Neural progenitor cell (in vitro differentiated cells): ENCODE results near the gene PIP5K1B. TPM values are rescaled to one million over a fixed set of nuclear protein-coding genes. Genes with fewer than 3 reads are reported as not detected.

ENCODE experiments used
- DNase-seq: peaks from one replicate; pipeline ENCODE4 v3.0.0-alpha.2; 2016; ENCODE audit warnings: low spot score
- H2AFZ ChIP-seq: fragments of 200-600 bp; sonication (generic); replicated peaks from 2 replicates; pipeline ENCODE4 v1.6.1; 2016; ENCODE audit warnings: antibody characterized with exemption
- H3F3A ChIP-seq: fragments of 200-600 bp; sonication (generic); 2 replicates; pipeline ENCODE4 v1.6.1; 2016; ENCODE audit warnings: antibody characterized with exemption, low read depth
- H3K27ac ChIP-seq: fragments of 200-600 bp; sonication (generic); 2 replicates; pipeline ENCODE4 v1.5.1; 2016; ENCODE audit warnings: mild to moderate bottlenecking
- H3K27me3 ChIP-seq: fragments of 200-600 bp; sonication (generic); 2 replicates; pipeline ENCODE4 v1.6.1; 2016; ENCODE audit warnings: mild to moderate bottlenecking, moderate library complexity
- H3K36me3 ChIP-seq: fragments of 200-600 bp; sonication (generic); 2 replicates; pipeline ENCODE4 v1.5.1; 2016
- H3K4me1 ChIP-seq: fragments of 200-600 bp; sonication (generic); 2 replicates; pipeline ENCODE4 v1.6.1; 2016; ENCODE audit warnings: mixed run types
- H3K4me2 ChIP-seq: fragments of 200-600 bp; sonication (generic); 2 replicates; pipeline ENCODE4 v1.6.1; 2016
- H3K4me3 ChIP-seq: fragments of 200-600 bp; sonication (generic); 2 replicates; pipeline ENCODE4 v1.5.1; 2016
- H3K79me2 ChIP-seq: fragments of 200-600 bp; sonication (generic); 2 replicates; pipeline ENCODE4 v1.6.1; 2016; ENCODE audit warnings: low read depth
- H3K9ac ChIP-seq: fragments of 200-600 bp; sonication (generic); 2 replicates; pipeline ENCODE4 v1.6.1; 2016
- H3K9me3 ChIP-seq: fragments of 200-600 bp; sonication (generic); 2 replicates; pipeline ENCODE4 v1.5.1; 2016; ENCODE audit warnings: low read depth
- H4K20me1 ChIP-seq: fragments of 200-600 bp; sonication (generic); 2 replicates; pipeline ENCODE4 v1.6.1; 2016; ENCODE audit warnings: low read depth
- H3K27ac Mint-ChIP-seq: 3 replicates; pipeline ENCODE4 v1.8.0; 2021; ENCODE audit warnings: mixed read lengths
- H3K27me3 Mint-ChIP-seq: 2 replicates; pipeline ENCODE4 v1.8.0; 2022; ENCODE audit warnings: low read depth, mild to moderate bottlenecking, inconsistent platforms, moderate library complexity, mixed read lengths; ENCODE audit not compliant: insufficient read depth
- H3K36me3 Mint-ChIP-seq: 3 replicates; pipeline ENCODE4 v1.8.0; 2021; ENCODE audit warnings: mixed read lengths
- H3K4me1 Mint-ChIP-seq: 3 replicates; pipeline ENCODE4 v1.8.0; 2021; ENCODE audit warnings: mixed read lengths
- H3K4me3 Mint-ChIP-seq: 3 replicates; pipeline ENCODE4 v1.8.0; 2021; ENCODE audit warnings: mild to moderate bottlenecking, moderate library complexity, mixed read lengths
- H3K9me3 Mint-ChIP-seq: 3 replicates; pipeline ENCODE4 v1.8.0; 2020; ENCODE audit warnings: mixed read lengths
- EZH2 ChIP-seq: fragments of 200-600 bp; sonication (generic); IDR thresholded peaks from 2 replicates; pipeline ENCODE4 v1.6.1; 2017; ENCODE audit warnings: antibody characterized with exemption, mild to moderate bottlenecking, moderate library complexity
- EZH2phosphoT487 ChIP-seq: fragments of 200-600 bp; sonication (generic); IDR thresholded peaks from 2 replicates; pipeline ENCODE4 v1.6.1; 2017; ENCODE audit warnings: antibody characterized with exemption
- total RNA-seq: library from RNA; depleted of rRNA; stranded (reverse); fragments of >200 nt; gene quantifications from 2 replicates; pipeline ENCODE4 v1.2.3, GENCODE V29; 2015; ENCODE audit warnings: low replicate concordance
- TF ChIP-seq, protein P1 (sequence below): fragments of 200-600 bp; sonication (generic); IDR thresholded peaks from 2 replicates; pipeline ENCODE4 v1.5.1; 2017; ENCODE audit warnings: antibody characterized with exemption, mild to moderate bottlenecking

The PIP5K1B gene
- total RNA-seq, 1 donor from 2014 or later: 3.2 TPM

- H3K27me3 ChIP-seq: no peaks in the 10 kb centered on the region
- H3F3A ChIP-seq: no peaks in the 10 kb centered on the region
- H3K27ac ChIP-seq: no peak overlapping the region
- H2AFZ ChIP-seq: no peak overlapping the region
- Mint-ChIP-seq H3K4me3 (no peak overlapping the region), H3K36me3 (peaks cover 9% of the 10 kb centered on the region), H3K27me3 (no peaks in the 10 kb centered on the region), H3K4me1 (no peaks in the 10 kb centered on the region), H3K27ac (no peak overlapping the region), H3K9me3 (no peaks in the 10 kb centered on the region)
- H3K4me1 ChIP-seq: no peaks in the 10 kb centered on the region
- no peaks in the 10 kb centered on the region for H3K36me3 ChIP-seq
- H3K9ac ChIP-seq: no peak overlapping the region
- DNase-seq: no peak
- H3K4me2 ChIP-seq: no peak overlapping the region
- H3K9me3 ChIP-seq: no peaks in the 10 kb centered on the region
- no peaks in the 10 kb centered on the region for H4K20me1 ChIP-seq
- TF ChIP-seq EZH2 (no peak), EZH2phosphoT487 (no peak)
- TF ChIP-seq, protein P1, sequence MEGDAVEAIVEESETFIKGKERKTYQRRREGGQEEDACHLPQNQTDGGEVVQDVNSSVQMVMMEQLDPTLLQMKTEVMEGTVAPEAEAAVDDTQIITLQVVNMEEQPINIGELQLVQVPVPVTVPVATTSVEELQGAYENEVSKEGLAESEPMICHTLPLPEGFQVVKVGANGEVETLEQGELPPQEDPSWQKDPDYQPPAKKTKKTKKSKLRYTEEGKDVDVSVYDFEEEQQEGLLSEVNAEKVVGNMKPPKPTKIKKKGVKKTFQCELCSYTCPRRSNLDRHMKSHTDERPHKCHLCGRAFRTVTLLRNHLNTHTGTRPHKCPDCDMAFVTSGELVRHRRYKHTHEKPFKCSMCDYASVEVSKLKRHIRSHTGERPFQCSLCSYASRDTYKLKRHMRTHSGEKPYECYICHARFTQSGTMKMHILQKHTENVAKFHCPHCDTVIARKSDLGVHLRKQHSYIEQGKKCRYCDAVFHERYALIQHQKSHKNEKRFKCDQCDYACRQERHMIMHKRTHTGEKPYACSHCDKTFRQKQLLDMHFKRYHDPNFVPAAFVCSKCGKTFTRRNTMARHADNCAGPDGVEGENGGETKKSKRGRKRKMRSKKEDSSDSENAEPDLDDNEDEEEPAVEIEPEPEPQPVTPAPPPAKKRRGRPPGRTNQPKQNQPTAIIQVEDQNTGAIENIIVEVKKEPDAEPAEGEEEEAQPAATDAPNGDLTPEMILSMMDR: no peak
- no peak overlapping the region for H3K4me3 ChIP-seq
- no peaks in the 10 kb centered on the region for H3K79me2 ChIP-seq
Measured at GRCh38 chr9:68970151-68970550, 265.1 kb downstream of the PIP5K1B start.

DNA sequence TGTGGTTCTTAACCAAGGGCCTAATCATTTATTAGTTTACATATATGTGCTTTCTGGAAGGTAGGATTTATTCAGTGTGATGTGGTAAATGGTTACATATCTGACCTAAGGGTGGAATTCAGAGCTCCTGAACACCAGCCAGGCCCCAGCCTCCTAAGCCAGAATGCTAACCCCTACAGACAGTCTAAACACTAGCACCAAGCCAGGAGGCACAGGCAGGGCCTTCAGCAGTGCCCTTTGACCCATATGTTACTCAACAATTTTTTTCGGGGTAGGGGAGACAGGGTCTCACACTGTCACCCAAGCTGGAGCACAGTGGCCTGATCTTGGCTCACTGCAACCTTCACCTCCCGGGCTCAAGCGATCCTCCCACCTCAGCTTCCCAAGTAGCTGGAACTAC is 268.6 kb downstream of the PIP5K1B start:
- H3K4me3 ChIP-seq: no peak overlapping the region
- no peaks in the 10 kb centered on the region for H3K79me2 ChIP-seq
- no peaks in the 10 kb centered on the region for H3K4me1 ChIP-seq
- no peak overlapping the region for H3K27ac ChIP-seq
- H3F3A ChIP-seq: no peaks in the 10 kb centered on the region
- Mint-ChIP-seq H3K36me3 (peaks cover 20% of the 10 kb centered on the region), H3K4me1 (no peaks in the 10 kb centered on the region), H3K9me3 (peaks cover 14% of the 10 kb centered on the region), H3K27me3 (no peaks in the 10 kb centered on the region), H3K4me3 (no peak overlapping the region), H3K27ac (no peak overlapping the region)
- H2AFZ ChIP-seq: no peak overlapping the region
- no peak for DNase-seq
- no peaks in the 10 kb centered on the region for H3K9me3 ChIP-seq
- H3K9ac ChIP-seq: no peak overlapping the region
- no peaks in the 10 kb centered on the region for H3K27me3 ChIP-seq
- H3K4me2 ChIP-seq: no peak overlapping the region
- no peaks in the 10 kb centered on the region for H4K20me1 ChIP-seq
- TF ChIP-seq EZH2: no peak
- no peaks in the 10 kb centered on the region for H3K36me3 ChIP-seq

DNA sequence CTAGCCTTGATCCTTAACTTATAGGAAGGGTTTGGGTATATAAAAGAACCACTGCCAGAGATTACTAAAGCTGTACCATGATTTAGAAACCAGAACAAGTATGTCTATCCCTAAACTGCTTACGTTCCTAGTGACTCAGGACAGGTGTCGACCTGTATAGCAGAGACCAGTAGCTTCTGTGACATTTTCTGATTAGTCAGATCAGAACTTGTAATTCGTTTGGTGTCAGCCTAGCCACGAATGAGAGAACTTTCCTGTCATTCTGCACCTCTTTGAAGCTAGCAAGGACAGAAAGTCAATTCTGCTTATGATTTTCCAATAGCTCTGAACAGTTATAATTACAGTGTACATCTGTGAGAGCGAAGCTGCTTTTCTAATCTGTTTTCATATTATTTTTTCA is 269.4 kb downstream of the PIP5K1B start:
- Histone ChIP-seq H3K4me2 (no peak overlapping the region), H3K9me3 (no peaks in the 10 kb centered on the region), H3K4me1 (peaks cover under 1% of the 10 kb centered on the region), H3K79me2 (no peaks in the 10 kb centered on the region), H3K27ac (no peak overlapping the region), H4K20me1 (no peaks in the 10 kb centered on the region), H3F3A (no peaks in the 10 kb centered on the region), H3K27me3 (no peaks in the 10 kb centered on the region), H3K4me3 (no peak overlapping the region), H3K36me3 (no peaks in the 10 kb centered on the region), H3K9ac (no peak overlapping the region), H2AFZ (no peak overlapping the region)
- no peak for TF ChIP-seq EZH2phosphoT487
- TF ChIP-seq, protein P1: no peak
- TF ChIP-seq EZH2: no peak
- Mint-ChIP-seq H3K4me1 (peaks cover 6% of the 10 kb centered on the region), H3K27me3 (no peaks in the 10 kb centered on the region), H3K36me3 (peaks cover 20% of the 10 kb centered on the region), H3K27ac (no peak overlapping the region), H3K4me3 (no peak overlapping the region), H3K9me3 (peaks cover 14% of the 10 kb centered on the region)
- no peak for DNase-seq

- Histone ChIP-seq H3K27ac (no peak overlapping the region), H3K79me2 (no peaks in the 10 kb centered on the region), H3K4me1 (peaks cover 3% of the 10 kb centered on the region), H4K20me1 (no peaks in the 10 kb centered on the region), H2AFZ (no peak overlapping the region), H3K4me3 (no peak overlapping the region), H3K9me3 (no peaks in the 10 kb centered on the region), H3K9ac (no peak overlapping the region), H3K4me2 (no peak overlapping the region), H3K36me3 (no peaks in the 10 kb centered on the region), H3F3A (no peaks in the 10 kb centered on the region), H3K27me3 (no peaks in the 10 kb centered on the region)
- H3K36me3 Mint-ChIP-seq: peaks cover 20% of the 10 kb centered on the region
- H3K4me1 Mint-ChIP-seq: peaks cover 11% of the 10 kb centered on the region
- H3K4me3 Mint-ChIP-seq: no peak overlapping the region
- TF ChIP-seq EZH2phosphoT487: no peak
- TF ChIP-seq, protein P1: no peak
- no peak for DNase-seq
- no peaks in the 10 kb centered on the region for H3K27me3 Mint-ChIP-seq
- H3K9me3 Mint-ChIP-seq: peaks cover 14% of the 10 kb centered on the region
- H3K27ac Mint-ChIP-seq: no peak overlapping the region
Measured at GRCh38 chr9:68974901-68975300, 269.9 kb downstream of the PIP5K1B start.
